ENCODE measurements around the gene EVX2. TPM values are rescaled to one million over a fixed set of nuclear protein-coding genes. Genes with fewer than 3 reads are reported as not detected.

The EVX2 gene
- total RNA-seq, 2 donors from 2014 or later = not detected

DNA sequence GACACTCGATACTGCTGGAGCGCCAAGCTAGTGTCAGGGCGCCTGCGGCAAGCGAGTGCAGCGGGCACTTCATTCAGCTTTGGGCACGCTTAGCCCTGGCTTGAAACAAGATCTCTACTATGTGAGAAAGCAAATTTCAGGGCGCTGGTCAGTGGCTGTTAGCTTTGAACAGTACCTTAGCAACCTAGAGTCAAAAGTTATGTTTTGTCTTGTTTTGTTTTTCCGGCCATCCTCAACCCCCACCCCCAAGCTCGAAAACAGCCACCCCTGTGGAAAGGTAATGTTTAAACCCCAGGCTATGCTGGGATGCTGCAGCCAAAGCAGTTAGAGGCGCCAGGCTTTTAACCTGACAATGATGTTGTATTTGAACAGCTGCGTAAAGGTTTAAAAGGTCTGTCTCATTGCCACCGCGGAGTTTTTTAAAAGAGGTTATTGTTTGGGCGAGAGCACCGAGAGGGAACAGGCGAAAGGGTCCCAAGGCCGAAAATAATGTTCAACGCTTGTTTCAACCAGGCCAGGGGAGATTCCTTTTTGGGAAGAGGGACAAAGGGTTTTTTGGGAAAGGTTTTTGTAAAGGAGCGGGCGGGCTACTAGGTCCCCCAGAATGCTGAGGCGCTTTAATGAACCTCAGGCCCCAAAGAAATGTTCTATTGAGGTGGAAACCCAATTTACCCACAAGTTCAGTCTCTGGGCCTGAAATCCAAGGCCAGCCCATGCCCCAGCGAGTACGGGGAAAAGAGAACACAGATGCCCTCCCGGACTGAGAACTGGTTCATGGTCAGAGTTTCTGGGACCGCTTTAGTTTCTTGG lies 30.6 kb upstream of the EVX2 start:
- DNase-seq (ENCODE audit: low spot score in 2 of 2) (no peak), ATAC-seq (no peak)
- Mint-ChIP-seq H3K27ac (no peak overlapping the region), H3K36me3 (peaks cover 34 to 47% of the 10 kb centered on the region in 2 donors), H3K9me3 (peaks cover 5 to 11% of the 10 kb centered on the region in 2 donors)

DNA sequence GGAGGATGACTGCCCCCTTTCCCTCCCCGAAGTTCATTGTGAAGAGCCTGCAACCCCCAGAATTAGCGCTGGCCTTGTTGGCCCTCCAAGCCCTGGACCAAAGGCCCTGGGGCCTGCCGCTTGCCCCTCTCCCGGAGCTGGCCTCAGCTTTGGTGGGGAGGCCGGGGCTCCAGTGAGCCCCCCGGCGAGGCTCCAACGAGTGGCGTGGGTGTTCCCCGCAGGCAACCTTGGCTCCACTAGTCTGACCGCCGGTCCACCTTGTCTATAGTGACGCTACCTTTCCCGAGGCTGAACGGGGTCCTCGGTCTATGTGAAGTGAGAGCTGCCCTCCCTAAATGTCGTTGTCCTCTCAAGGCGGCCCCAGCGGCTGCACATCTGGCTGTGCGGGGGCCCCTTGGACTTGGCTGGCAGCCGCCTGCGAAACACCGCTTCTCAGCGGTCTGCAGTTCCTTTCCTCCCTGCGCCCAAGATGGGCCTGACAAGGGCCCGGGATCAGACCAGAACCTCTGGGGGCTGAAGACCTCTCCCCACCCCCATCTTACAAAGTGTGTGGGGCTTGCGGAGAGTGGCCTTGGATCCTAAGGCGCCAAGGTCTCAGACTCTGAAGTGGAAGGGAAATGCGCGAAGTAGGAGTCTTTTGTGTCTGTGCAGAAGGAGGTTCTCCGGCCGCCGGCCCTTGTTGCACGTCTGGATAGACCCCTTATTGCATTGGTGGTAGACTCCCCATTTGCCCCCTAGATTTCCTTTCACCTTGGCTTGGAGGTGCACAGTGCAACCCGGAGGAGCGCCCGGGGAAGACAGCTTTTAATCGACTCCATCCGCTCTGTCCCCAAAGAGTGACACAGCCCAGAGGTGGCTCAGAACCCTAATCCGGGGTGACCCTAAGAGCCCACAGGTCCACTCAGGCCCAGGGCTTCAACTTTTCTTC lies 28.9 kb upstream of the EVX2 start:
- Mint-ChIP-seq H3K9me3 (peaks cover 4 to 6% of the 10 kb centered on the region in 2 donors), H3K27ac (no peak overlapping the region), H3K36me3 (peaks cover 28 to 37% of the 10 kb centered on the region in 2 donors)
- ATAC-seq (no peak), DNase-seq (ENCODE audit: low spot score in 2 of 2) (no peak)

DNA sequence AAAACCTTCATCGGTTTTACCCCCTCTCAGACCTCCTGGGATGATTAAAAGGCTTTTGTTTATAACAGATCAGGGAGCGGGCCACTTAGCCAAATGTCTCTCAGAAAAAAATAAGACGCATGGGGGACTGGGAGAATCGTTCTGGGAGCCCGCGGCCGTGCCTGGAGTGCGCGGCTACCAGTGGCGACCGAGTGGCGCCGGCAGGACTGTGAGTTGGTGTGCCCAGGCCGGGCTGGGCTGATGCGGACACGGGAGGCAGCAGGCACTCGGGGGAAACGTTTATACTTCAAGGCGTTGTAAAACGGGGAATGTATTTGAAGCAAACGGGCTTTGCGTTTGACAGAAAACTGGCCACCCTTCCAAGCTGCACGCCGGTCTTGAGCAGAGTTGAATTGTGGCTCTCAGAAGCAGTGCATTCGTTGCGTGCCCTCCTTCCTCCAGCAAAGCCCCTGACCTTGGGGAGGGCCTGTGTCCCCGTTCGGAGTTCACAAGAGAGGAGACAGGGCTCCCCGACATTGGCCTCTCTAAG lies 28.1 kb upstream of the EVX2 start:
- DNase-seq (ENCODE audit: low spot score in 2 of 2) = no peak
- peaks cover 23 to 31% of the 10 kb centered on the region in 2 donors for H3K36me3 Mint-ChIP-seq
- ATAC-seq = no peak
- H3K9me3 Mint-ChIP-seq = peaks cover 2 to 6% of the 10 kb centered on the region in 2 donors
- no peak overlapping the region for H3K27ac Mint-ChIP-seq

DNA sequence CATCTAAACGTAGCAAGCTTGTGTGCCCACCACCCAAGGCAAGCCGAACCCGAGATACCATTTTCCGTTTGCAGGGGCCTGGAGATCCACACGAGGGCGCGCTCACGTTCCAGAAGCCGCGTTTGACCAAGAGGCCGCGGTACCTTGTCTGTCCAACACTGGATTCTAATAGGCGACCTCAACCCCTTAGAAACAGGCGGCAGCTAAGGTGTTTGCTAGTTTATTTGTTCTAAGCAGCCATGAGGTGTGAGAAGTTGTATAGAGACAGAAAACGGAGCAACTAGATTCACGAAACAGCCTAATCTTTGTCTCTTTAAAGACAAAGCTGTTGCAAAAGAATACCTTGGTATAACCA lies 27.5 kb upstream of the EVX2 start:
- Mint-ChIP-seq H3K27ac (peak overlapping the region in 1 of 2 donors; percentile 87), H3K9me3 (peaks cover 0 to 6% of the 10 kb centered on the region in 2 donors), H3K36me3 (peaks cover 17 to 25% of the 10 kb centered on the region in 2 donors)
- ATAC-seq (no peak), DNase-seq (ENCODE audit: low spot score in 2 of 2) (no peak)

DNA sequence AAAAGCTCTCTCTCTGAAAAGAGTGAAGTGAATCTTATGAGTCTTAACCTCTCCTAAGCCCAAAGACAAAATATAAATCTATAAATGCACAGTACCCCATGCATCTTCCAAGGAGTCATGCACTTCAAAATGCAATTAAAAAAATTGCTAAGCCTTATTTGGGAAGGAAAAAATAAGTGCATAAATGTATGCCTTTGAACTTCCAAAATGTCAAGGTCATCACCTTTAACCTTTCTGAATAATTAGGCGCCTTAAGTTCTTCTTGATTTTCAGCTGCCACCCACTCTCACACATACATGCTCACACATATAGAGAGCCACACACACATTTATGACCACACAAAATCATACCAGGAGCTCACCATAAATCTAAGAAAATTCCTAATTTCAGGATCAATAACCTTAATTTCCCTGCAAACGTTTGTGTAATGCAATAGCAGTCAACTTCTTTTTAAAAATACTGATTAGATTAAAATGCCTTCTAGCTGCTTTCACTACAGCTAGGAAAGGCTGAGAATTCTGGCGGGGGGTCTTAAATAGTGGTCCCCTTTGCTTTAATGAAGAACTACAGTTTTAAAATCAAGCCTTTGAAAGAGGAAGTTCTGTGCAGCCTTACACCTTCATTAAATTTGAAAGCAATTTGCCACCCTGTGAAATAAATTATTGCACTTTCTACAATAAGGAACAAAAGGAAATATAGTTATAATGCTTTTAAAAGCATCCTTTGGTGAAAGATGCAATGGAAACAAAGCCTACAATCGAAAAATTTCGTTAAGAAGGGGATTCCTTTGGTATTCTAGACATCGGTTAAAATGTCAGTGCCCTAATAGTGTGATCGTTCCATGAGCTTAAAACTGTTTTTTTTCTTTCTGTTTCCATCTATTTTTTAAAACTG lies 26.9 kb upstream of the EVX2 start:
- peaks cover 0 to 6% of the 10 kb centered on the region in 2 donors for H3K9me3 Mint-ChIP-seq
- H3K36me3 Mint-ChIP-seq = peaks cover 17 to 27% of the 10 kb centered on the region in 2 donors
- ATAC-seq (no peak), DNase-seq (ENCODE audit: low spot score in 2 of 2) (no peak)
- peak overlapping the region in 1 of 2 donors; percentile 87 for H3K27ac Mint-ChIP-seq

DNA sequence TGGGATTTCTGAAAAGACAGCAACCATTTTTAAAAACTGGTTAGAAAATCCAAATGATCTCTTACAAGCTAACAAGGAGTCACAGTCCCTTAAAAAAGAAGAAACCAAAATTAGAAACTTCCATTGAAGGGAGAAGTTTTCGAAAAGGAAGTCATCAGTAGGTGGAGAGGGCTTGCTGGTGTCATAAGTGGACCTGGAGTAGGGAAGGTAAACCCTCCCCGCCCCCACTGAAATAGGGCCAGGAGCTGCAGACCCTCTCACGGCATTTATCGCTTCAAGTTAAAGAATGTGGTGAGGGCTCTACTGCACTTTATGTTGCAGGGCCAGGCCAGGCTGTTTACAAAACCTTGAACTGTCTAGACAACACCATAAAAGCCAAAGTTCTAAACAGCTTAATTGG lies 26.2 kb upstream of the EVX2 start:
- ATAC-seq (no peak), DNase-seq (ENCODE audit: low spot score in 2 of 2) (no peak)
- Mint-ChIP-seq H3K27ac (peak overlapping the region in 1 of 2 donors; percentile 85), H3K9me3 (peaks cover 0 to 6% of the 10 kb centered on the region in 2 donors), H3K36me3 (peaks cover 17 to 35% of the 10 kb centered on the region in 2 donors)

DNA sequence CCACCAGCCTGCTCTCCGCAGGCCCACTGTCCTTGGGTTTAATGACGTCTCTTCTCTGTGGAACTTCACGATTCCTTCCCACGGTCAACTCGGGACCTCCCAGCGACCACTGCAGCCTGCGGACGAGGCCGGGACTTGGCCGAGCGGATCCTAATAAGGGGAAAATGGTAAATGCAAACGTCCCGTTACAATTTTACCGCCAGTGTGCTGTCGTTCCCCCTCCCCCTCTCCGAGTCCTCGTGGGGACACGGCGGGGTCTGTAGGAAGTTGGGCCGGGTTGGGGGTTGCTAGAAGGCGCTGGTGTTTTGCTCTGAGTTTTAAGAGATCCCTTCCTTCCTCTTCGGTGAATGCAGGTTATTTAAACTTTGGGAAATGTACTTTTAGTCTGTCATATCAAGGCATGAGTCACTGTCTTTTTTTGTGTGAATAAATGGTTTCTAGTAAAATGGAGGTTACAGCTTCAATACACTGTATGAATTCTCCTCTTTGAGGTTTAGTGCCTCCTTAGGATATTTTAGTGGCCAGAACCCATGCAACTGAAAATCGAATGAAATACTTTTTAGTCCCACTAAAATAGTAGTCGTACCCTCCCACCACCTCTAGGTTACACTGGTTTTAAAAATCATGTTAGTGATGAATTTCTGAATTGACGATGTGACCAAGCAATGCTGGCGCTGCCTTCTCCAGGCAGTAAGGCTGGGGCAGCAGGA lies 25.6 kb upstream of the EVX2 start:
- Mint-ChIP-seq H3K27ac (peak overlapping the region in 1 of 2 donors; percentile 85), H3K36me3 (peaks cover 17 to 36% of the 10 kb centered on the region in 2 donors), H3K9me3 (peaks cover 0 to 6% of the 10 kb centered on the region in 2 donors)
- DNase-seq (ENCODE audit: low spot score in 2 of 2) (no peak), ATAC-seq (no peak)

DNA sequence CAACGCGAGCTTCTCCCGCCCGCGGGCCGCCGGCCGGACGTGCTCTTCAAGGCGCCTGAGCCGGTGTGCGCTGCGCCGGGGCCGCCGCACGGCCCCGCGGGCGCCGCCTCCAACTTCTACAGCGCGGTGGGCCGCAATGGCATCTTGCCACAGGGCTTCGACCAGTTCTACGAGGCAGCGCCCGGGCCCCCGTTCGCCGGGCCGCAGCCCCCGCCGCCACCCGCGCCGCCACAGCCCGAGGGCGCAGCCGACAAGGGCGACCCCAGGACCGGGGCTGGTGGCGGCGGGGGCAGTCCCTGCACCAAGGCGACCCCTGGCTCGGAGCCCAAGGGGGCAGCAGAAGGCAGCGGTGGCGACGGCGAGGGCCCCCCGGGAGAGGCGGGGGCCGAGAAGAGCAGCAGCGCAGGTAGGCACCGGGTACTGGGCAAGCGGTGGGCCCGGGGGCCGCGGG lies 24.0 kb upstream of the EVX2 start:
- Mint-ChIP-seq H3K27ac (no peak overlapping the region), H3K36me3 (peaks cover 12 to 33% of the 10 kb centered on the region in 2 donors), H3K9me3 (peaks cover 0 to 6% of the 10 kb centered on the region in 2 donors)
- DNase-seq (ENCODE audit: low spot score in 2 of 2) = no peak
- no peak for ATAC-seq

DNA sequence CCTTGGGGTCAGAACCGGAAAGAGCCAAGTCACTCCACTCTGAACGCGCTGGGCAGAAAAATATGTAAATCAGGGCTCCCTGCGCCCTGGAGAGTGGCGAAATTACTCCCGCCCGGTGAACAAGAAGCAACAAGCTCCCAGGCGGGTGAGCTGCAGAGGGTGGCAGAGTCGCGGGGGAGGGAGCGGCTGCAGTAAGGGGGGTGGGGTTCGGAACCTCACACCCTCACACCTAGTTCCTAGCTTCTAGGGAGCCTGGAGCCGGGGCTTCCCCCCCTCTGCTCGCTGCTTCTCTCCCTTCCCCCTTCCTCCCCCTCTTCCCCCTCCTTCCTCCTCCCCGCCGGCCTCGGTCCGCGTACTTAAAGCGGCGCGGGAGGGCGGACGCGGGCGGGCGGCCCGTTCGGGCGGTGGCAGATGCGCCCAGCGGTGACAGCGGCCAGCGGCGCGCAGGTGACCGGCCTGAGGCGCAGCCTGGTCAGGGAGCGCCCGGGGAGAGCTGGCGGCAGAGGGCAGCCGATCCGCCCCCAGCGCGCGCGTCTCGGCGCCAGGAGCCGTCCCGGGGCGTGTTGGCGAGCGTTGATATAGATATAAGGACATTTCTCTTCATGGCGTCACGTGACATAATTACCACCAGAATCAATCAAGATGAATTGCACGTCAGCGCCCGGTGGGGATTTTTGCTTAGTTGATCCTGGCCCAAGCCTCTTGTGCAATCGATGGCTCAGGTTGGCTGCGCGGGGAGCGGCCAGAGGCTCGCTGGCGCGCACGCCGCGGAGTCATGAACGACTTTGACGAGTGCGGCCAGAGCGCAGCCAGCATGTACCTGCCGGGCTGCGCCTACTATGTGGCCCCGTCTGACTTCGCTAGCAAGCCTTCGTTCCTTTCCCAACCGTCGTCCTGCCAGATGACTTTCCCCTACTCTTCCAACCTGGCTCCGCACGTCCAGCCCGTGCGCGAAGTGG lies 23.1 kb upstream of the EVX2 start, which contains the start of gene HOXD11:
HOXD11 (plus strand) TSS at position 700 of the 959 bp plus-strand sequence; CDS start at position 776, 76 bp downstream.
- Mint-ChIP-seq H3K27ac (peak within 1 kb of the TSS in 1 of 2 donors; percentile 62), H3K9me3 (peaks cover 0 to 6% of the 10 kb centered on the region in 2 donors), H3K36me3 (peaks cover 18 to 38% of the 10 kb centered on the region in 2 donors)
- DNase-seq (ENCODE audit: low spot score in 2 of 2) (no peak), ATAC-seq (peak in 1 of 2 donors; percentile 47)

DNA sequence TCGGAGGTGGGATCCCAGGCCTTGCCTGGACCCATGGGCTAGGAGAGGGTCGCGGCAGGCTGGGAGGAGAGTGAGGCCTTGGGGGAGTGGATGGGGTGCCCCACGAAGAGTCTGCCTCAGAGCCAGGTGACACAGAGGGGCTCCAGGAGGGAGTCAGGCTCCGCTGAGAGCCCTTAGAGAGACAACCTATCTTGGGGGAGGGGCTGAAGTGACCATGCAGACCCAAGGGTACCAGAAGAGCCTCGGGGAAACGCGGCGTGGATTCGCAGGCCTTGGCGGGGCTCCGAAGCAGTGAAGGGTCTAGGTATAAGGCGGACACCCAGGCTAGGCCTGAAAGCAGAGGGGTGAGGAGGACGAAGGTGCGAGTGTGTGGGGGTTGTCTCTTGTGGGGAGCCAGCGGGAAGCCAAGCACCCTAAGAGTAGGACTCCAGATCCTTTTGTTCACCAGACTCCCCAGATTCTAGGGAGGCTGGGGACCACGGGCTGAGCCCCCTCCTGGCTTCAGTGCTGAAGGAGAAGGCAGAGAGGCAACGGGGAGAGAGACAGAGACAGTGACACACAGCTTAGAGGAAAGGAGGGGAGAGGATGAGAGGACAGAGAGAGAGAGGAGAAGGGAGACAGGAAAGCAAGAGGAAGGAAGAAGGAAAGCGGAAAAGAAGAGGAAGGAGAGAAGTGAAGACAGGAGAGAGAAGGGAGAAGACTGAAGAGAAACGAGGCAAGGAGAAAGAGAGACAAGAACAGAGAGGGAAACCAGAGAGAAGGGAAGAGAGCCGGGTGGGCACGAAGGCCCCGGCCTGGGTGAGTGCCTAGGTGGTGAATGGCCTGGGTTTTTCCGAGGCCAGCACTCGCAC lies 22.2 kb upstream of the EVX2 start:
- Mint-ChIP-seq H3K9me3 (peaks cover 0 to 6% of the 10 kb centered on the region in 2 donors), H3K36me3 (peaks cover 19 to 40% of the 10 kb centered on the region in 2 donors), H3K27ac (peak overlapping the region in 1 of 2 donors; percentile 62)
- DNase-seq (ENCODE audit: low spot score in 2 of 2) (no peak), ATAC-seq (peak in 1 of 2 donors; percentile 32)

DNA sequence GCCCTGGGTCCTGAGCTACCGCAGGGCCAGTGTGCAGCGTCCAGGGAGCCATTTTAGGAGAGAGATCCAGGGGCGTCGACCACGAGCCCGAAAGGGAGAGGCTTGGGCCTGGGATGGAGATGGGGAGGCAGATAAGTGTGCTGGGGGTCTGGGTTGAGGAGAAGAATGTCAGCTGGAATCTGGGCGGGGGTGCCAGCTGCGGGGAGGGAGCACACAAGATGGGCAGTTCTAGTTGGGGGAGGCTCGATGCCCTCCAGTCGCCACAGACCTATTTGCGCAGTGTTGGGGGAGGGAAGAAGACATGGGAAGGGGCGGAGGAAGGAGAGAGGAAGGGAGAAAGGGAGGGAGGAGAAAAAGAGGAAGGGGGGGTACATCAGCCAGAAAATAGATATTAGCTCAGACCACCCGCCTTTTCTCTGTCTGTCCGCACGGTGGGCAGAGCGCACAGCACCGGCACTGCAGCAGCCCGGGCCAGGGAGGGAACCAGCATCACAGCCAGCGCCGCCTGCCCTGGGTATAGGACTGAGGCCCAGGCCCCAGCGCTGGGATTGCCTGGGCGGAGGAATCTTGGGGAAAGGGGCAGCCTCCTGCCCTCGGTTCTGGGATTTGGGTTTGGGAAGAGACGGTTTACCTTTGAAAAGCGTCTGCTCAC lies 21.4 kb upstream of the EVX2 start:
- DNase-seq (ENCODE audit: low spot score in 2 of 2) (no peak), ATAC-seq (no peak)
- Mint-ChIP-seq H3K36me3 (peaks cover 19 to 36% of the 10 kb centered on the region in 2 donors), H3K9me3 (peaks cover 0 to 6% of the 10 kb centered on the region in 2 donors), H3K27ac (peak overlapping the region in 1 of 2 donors; percentile 22)

DNA sequence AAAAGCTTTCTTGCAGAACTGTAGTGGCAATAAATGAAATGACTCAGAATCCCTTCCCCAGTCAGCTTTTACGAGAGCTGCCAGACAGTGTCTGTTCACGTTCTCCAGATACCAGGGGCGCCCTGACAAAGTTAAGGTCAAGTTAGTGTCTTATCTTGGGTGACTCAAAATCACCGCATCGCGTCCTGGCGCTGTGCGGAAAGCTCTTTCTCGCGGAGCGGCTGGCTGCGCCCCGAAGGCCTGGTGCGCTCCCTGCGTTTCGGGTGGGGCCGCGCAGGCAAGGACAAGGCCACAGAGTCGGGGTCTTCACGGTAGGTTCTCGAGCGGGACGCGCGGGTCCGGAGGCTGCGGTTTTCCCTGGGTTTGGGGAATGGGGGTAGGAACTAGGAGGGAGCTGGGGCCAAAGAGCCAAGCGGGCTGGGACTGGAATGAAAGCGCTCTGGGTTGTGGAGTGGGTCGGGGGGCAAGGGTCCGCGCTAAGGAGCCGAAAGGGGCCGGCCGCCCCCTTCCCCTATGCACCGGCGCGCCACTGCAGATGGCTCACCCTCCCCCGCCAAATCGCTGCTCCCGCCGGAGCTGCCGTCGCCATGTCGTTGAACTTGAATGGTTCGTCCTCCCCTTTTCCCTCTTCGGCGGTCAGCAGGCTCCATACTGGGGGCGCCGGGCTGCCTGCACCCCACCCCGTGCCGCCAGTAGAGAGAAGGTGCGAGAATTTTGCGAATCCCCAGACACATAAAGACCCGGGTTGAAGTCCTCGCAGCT lies 20.7 kb upstream of the EVX2 start:
- ATAC-seq (no peak), DNase-seq (ENCODE audit: low spot score in 2 of 2) (no peak)
- peaks cover 17 to 29% of the 10 kb centered on the region in 2 donors for H3K36me3 Mint-ChIP-seq
- H3K9me3 Mint-ChIP-seq = peaks cover 0 to 3% of the 10 kb centered on the region in 2 donors
- no peak overlapping the region for H3K27ac Mint-ChIP-seq

Measured in activated naive CD4-positive, alpha-beta T cell treated with anti-CD3 and anti-CD28 coated beads, Interleukin-2, amount 50 U/mL, for 72 hours (primary cell).